Measurements from ENCODE around the gene NCOA7.

- TF ChIP-seq CTCF (IDR thresholded peaks at IDR 0.05 in 2 of 3, conservative IDR thresholded peaks at IDR 0.05 in 1 of 3; ENCODE audit: insufficient read depth in 2 of 3, low read depth in 1 of 3, low read length in 3 of 3): no peak
- TF ChIP-seq TCF7L2 (IDR thresholded peaks at IDR 0.05; ENCODE audit: low read depth, low read length): no peak
Observed at GRCh38 chr6:125839471-125839870, 48.7 kb downstream of the NCOA7 start.
